HTR-8/SVneo (cell line): ENCODE measurements around the gene LHX3.

Experiments
- DNase-seq: peaks from one replicate; pipeline ENCODE4 v3.0.0; 2011; ENCODE audit warnings: low spot score, mixed read lengths; ENCODE audit not compliant: insufficient read length
- FAIRE-seq: peaks from 2 replicates; lab custom pipeline; 2011; peaks lifted over from hg19 to GRCh38; lab: Jason Lieb, UNC

The LHX3 gene

GRCh38 chr9:136147038-136147889 is 57.7 kb downstream of the LHX3 start:
- FAIRE-seq = no peak
- no peak for DNase-seq
